H1 (cell line): ENCODE measurements around the gene CBY2. TPM values are rescaled to one million over a fixed set of nuclear protein-coding genes. Genes with fewer than 3 reads are reported as not detected.

ENCODE experiments used
- CTCF ChIA-PET: fragments of 300-600 bp; sonication (Branson Sonifier 250); formaldehyde crosslinking; loops from one replicate; lab custom pipeline; 2021; ENCODE audit not compliant: partially characterized antibody; lab: Charles Lee
- POLR2A ChIA-PET: fragments of 300-600 bp; sonication (Branson Sonifier 250); formaldehyde crosslinking; loops from one replicate; lab custom pipeline; 2021; ENCODE audit warnings: inconsistent platforms; ENCODE audit not compliant: partially characterized antibody; lab: Charles Lee
- DNase-seq, 2 experiments: peaks; one replicate each; pipeline versions ENCODE4 v3.0.0 to v3.0.0-alpha.2; 2010 to 2022; ENCODE audit warnings: low spot score in 2 of 2, low read depth in 1 of 2, mixed read lengths in 1 of 2
- FAIRE-seq: peaks from 2 replicates; lab custom pipeline; 2011; peaks lifted over from hg19 to GRCh38; lab: Jason Lieb, UNC
- H2AFZ ChIP-seq: 2 replicates; pipeline ENCODE4 v1.8.1; 2012; ENCODE audit warnings: low read length, inconsistent platforms
- H2AK5ac ChIP-seq: 2 replicates; pipeline ENCODE4 v1.6.1; 2013; ENCODE audit warnings: low read depth, low read length
- H2BK120ac ChIP-seq: replicated peaks from 2 replicates; pipeline ENCODE3; 2013; ENCODE audit warnings: low read depth, low read length, inconsistent platforms
- H2BK12ac ChIP-seq: 2 replicates; pipeline ENCODE4 v1.6.1; 2013; ENCODE audit warnings: low read depth, low read length
- H2BK15ac ChIP-seq: 2 replicates; pipeline ENCODE4 v1.6.1; 2013; ENCODE audit warnings: low read length
- H2BK20ac ChIP-seq: 2 replicates; pipeline ENCODE4 v1.6.1; 2013; ENCODE audit warnings: low read length
- H2BK5ac ChIP-seq: 2 replicates; pipeline ENCODE4 v1.6.1; 2013; ENCODE audit warnings: low read depth, low read length
- H3K14ac ChIP-seq: 2 replicates; pipeline ENCODE4 v1.6.1; 2013; ENCODE audit warnings: inconsistent platforms; ENCODE audit not compliant: insufficient read length
- H3K18ac ChIP-seq: 2 replicates; pipeline ENCODE4 v1.6.1; 2013; ENCODE audit warnings: low read length; ENCODE audit errors: extremely low read depth
- H3K23ac ChIP-seq: 2 replicates; pipeline ENCODE4 v1.6.1; 2013; ENCODE audit warnings: inconsistent platforms; ENCODE audit not compliant: insufficient read length
- H3K23me2 ChIP-seq: 2 replicates; pipeline ENCODE4 v1.6.1; 2013; ENCODE audit warnings: low read depth, low read length
- H3K27ac ChIP-seq: 2 replicates; pipeline ENCODE4 v1.6.1; 2011; ENCODE audit warnings: low read depth, low read length, inconsistent platforms
- H3K27me3 ChIP-seq, 4 experiments: replicated peaks in 1 of 4; 1 replicate in 1 of 4; 2 replicates in 3 of 4; pipeline versions ENCODE4 v1.6.1 to v1.8.1; 2011 to 2013; ENCODE audit warnings: low read length in 3 of 4, mild to moderate bottlenecking in 3 of 4, inconsistent platforms in 2 of 4, mixed read lengths in 2 of 4, moderate library complexity in 1 of 4; ENCODE audit not compliant: control insufficient read depth in 3 of 4, insufficient read depth in 3 of 4; ENCODE audit errors: extremely low read depth in 1 of 4
- H3K36me3 ChIP-seq, 4 experiments: 2 replicates each; pipeline versions ENCODE4 v1.6.1 to v1.8.1; 2011 to 2013; ENCODE audit warnings: mild to moderate bottlenecking in 4 of 4, low read length in 3 of 4, moderate library complexity in 2 of 4, control low read depth in 1 of 4, inconsistent platforms in 1 of 4; ENCODE audit not compliant: insufficient read depth in 4 of 4, control insufficient read depth in 2 of 4
- H3K4ac ChIP-seq: replicated peaks from 2 replicates; pipeline ENCODE3; 2013; ENCODE audit warnings: low read length, low read depth, mixed read lengths, inconsistent platforms; ENCODE audit not compliant: insufficient read length
- H3K4me1 ChIP-seq, 4 experiments: replicated peaks in 1 of 4; 1 replicate in 1 of 4; 2 replicates in 3 of 4; pipeline versions ENCODE4 v1.6.1 to v1.8.1; 2011 to 2013; ENCODE audit warnings: low read length in 3 of 4, inconsistent platforms in 2 of 4, mixed read lengths in 1 of 4; ENCODE audit not compliant: insufficient read depth in 4 of 4, control insufficient read depth in 3 of 4
- H3K4me2 ChIP-seq, 2 experiments: 2 replicates each; pipeline versions ENCODE4 v1.6.1 to v1.8.1; 2011 to 2013; ENCODE audit warnings: low read depth in 2 of 2, low read length in 2 of 2, control low read depth in 1 of 2, inconsistent platforms in 1 of 2, mild to moderate bottlenecking in 1 of 2; ENCODE audit not compliant: insufficient read depth in 1 of 2
- H3K4me3 ChIP-seq, 4 experiments: fragments of 200-600, 300-600 bp in 1 of 4; sonication (generic), shearing (Covaris generic), sonication (Bioruptor Twin) in 1 of 4; 2 replicates each; pipeline versions ENCODE4 v1.5.1 to v1.8.1; 2011 to 2016; ENCODE audit warnings: low read length in 4 of 4, low read depth in 3 of 4, control low read depth in 2 of 4, inconsistent platforms in 2 of 4, mild to moderate bottlenecking in 2 of 4, mixed read lengths in 1 of 4, moderate library complexity in 1 of 4; ENCODE audit not compliant: insufficient read depth in 2 of 4; ENCODE audit errors: extremely low read depth in 1 of 4
- H3K56ac ChIP-seq: replicated peaks from 2 replicates; pipeline ENCODE3; 2013; ENCODE audit warnings: low read depth, mild to moderate bottlenecking, mixed read lengths, low read length, inconsistent platforms; ENCODE audit not compliant: insufficient read length
- H3K79me1 ChIP-seq: 2 replicates; pipeline ENCODE4 v1.6.1; 2013; ENCODE audit warnings: low read depth, low read length, control low read depth
- H3K79me2 ChIP-seq, 2 experiments: 2 replicates each; pipeline versions ENCODE4 v1.6.1 to v1.8.1; 2012 to 2013; ENCODE audit warnings: low read length in 2 of 2, mild to moderate bottlenecking in 2 of 2, inconsistent platforms in 1 of 2; ENCODE audit not compliant: insufficient read depth in 2 of 2, control insufficient read depth in 1 of 2
- H3K9ac ChIP-seq, 4 experiments: replicated peaks in 1 of 4; 1 replicate in 1 of 4; 2 replicates in 3 of 4; pipeline versions ENCODE4 v1.6.1 to v1.8.1; 2011 to 2013; ENCODE audit warnings: low read depth in 3 of 4, low read length in 3 of 4, control low read depth in 2 of 4, mild to moderate bottlenecking in 2 of 4, moderate library complexity in 2 of 4, inconsistent platforms in 1 of 4; ENCODE audit errors: extremely low read depth in 1 of 4
- H3K9me3 ChIP-seq, 2 experiments: 2 replicates each; pipeline versions ENCODE4 v1.6.1 to v1.8.1; 2012 to 2013; ENCODE audit warnings: mild to moderate bottlenecking in 2 of 2, moderate library complexity in 2 of 2, control low read depth in 1 of 2, inconsistent platforms in 1 of 2, low read depth in 1 of 2, low read length in 1 of 2, mixed read lengths in 1 of 2; ENCODE audit not compliant: insufficient read depth in 2 of 2
- H4K20me1 ChIP-seq, 2 experiments: replicated peaks in 1 of 2; 2 replicates each; pipeline versions ENCODE3 to v1.8.1; 2011 to 2013; ENCODE audit warnings: inconsistent platforms in 2 of 2, low read length in 2 of 2, mild to moderate bottlenecking in 1 of 2; ENCODE audit not compliant: insufficient read depth in 2 of 2, control insufficient read depth in 1 of 2
- H4K5ac ChIP-seq: 2 replicates; pipeline ENCODE4 v1.6.1; 2013; ENCODE audit warnings: low read length, low read depth, mixed read lengths, inconsistent platforms; ENCODE audit not compliant: insufficient read length
- H4K8ac ChIP-seq: 2 replicates; pipeline ENCODE4 v1.8.0; 2013; ENCODE audit warnings: mild to moderate bottlenecking, moderate library complexity, low read length, inconsistent platforms; ENCODE audit not compliant: insufficient read depth; ENCODE audit errors: extremely low read depth
- H4K91ac ChIP-seq: replicated peaks from 2 replicates; pipeline ENCODE3; 2013; ENCODE audit warnings: low read length, mixed read lengths, inconsistent platforms; ENCODE audit not compliant: insufficient read length
- CTBP2 ChIP-seq: IDR thresholded peaks from 2 replicates; pipeline ENCODE4 v1.7.0; 2011; ENCODE audit warnings: borderline replicate concordance, mild to moderate bottlenecking, moderate library complexity, mixed read lengths, low read length; ENCODE audit not compliant: insufficient read depth, insufficient read length
- EP300 ChIP-seq, 2 experiments: IDR thresholded peaks; 1 replicate in 1 of 2; 2 replicates in 1 of 2; pipeline ENCODE4 v1.6.1; 2011 to 2012; ENCODE audit warnings: low read depth in 2 of 2, low read length in 2 of 2, mild to moderate bottlenecking in 2 of 2, borderline replicate concordance in 1 of 2, inconsistent platforms in 1 of 2, moderate library complexity in 1 of 2
- FOSL1 ChIP-seq: IDR thresholded peaks from 2 replicates; pipeline ENCODE4 v1.6.1; 2011; ENCODE audit warnings: mild to moderate bottlenecking, low read depth, low read length, moderate library complexity; ENCODE audit not compliant: insufficient read depth
- GTF2F1 ChIP-seq: IDR thresholded peaks from 2 replicates; pipeline ENCODE4 v1.6.1; 2012; ENCODE audit warnings: low read depth, low read length, improper control_type of control experiment, borderline replicate concordance
- KDM5A ChIP-seq: fragments of 200-600 bp; IDR thresholded peaks from 2 replicates; pipeline ENCODE4 v1.7.1; 2012; ENCODE audit warnings: mild to moderate bottlenecking, low read length, inconsistent platforms, mixed read lengths
- NANOG ChIP-seq: IDR thresholded peaks from 2 replicates; pipeline ENCODE4 v1.6.1; 2011; ENCODE audit warnings: low read length, low read depth, mild to moderate bottlenecking, inconsistent platforms; ENCODE audit not compliant: insufficient read depth, poor library complexity, severe bottlenecking
- POLR2AphosphoS5 ChIP-seq: IDR thresholded peaks from 2 replicates; pipeline ENCODE4 v1.6.1; 2011; ENCODE audit warnings: low read depth, low read length
- TAF7 ChIP-seq: optimal IDR thresholded peaks from 2 replicates; pipeline ENCODE3; 2011; ENCODE audit warnings: low read depth, mild to moderate bottlenecking, inconsistent platforms, low read length, moderate library complexity, borderline replicate concordance
- WGBS, 2 experiments: shearing (Covaris generic) in 1 of 2; methylation state at CpG; one replicate each; pipeline versions ENCODE4 v1.1.6 to v1.1.7; 2013 to 2015; ENCODE audit warnings: low lambda C conversion rate in 2 of 2, mixed read lengths in 2 of 2, inconsistent platforms in 1 of 2, low coverage in 1 of 2, missing lambda C conversion rate in 1 of 2; ENCODE audit not compliant: insufficient replicate concordance in 2 of 2, insufficient coverage in 1 of 2, insufficient read length in 1 of 2; ENCODE audit errors: extremely low coverage in 1 of 2, missing lambda C conversion rate in 1 of 2; 5-methylcytosine and 5-hydroxymethylcytosine counted together
- polyA plus RNA-seq, 7 experiments: library from polyadenylated mRNA; depleted of rRNA in 3 of 7; stranded (reverse) in 5 of 7; unstranded in 2 of 7; fragments of >200 nt in 5 of 7; fragments of 200-250 nt in 2 of 7; gene quantifications; 1 replicate in 5 of 7; 2 replicates in 1 of 7; 4 replicates in 1 of 7; pipeline versions ENCODE4 v1.2.1 to v1.2.3, GENCODE V29; 2011 to 2013; ENCODE audit warnings: missing spikeins in 2 of 7, mixed read lengths in 2 of 7
- total RNA-seq: library from RNA; stranded (reverse); fragmentation: NEBNext Ultra II Directional; extraction: Animal tissue kit (Norgen Biotek cat#: 25700); gene quantifications from 2 replicates; pipeline ENCODE4 v1.2.1, GENCODE V29; 2021

CBY2 gene
- total and polyA plus RNA-seq, 2 of the 8 experiments (the other 6 are each of a cell fraction or from before 2014, with no cell fraction given), result not detected

DNA sequence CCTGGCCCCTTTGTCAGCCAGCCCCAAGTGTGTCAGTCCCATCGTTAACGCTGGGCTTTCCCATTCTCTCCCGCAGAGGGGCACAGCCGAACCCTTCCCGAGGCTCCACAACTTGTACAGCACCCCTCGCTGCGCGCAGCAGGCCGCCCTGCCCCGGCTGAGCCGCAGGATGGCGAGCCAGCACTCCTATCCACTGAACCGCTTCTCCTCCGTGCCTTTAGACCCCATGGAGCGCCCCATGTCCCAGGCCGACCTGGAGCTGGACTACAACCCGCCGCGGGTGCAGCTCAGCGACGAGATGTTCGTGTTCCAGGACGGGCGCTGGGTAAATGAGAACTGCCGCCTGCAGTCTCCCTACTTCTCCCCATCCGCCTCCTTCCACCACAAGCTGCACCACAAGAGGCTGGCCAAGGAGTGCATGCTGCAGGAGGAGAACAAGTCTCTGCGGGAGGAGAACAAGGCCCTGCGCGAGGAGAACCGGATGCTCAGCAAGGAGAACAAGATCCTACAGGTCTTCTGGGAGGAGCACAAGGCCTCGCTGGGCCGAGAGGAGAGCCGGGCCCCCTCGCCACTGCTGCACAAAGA is 11.1 kb downstream of the CBY2 start:
- FAIRE-seq (no peak), DNase-seq (no peak)
- Histone ChIP-seq H3K27me3 (no peaks in the 10 kb centered on the region), H2BK20ac (no peak overlapping the region), H3K23me2 (no peaks in the 10 kb centered on the region), H2BK120ac (no peak overlapping the region), H3K14ac (no peak overlapping the region), H2AFZ (0 out of 2 replicates have a peak overlapping the region, but pooled peaks have one; percentile 46), H3K27ac (no peak overlapping the region), H3K36me3 (no peaks in the 10 kb centered on the region), H4K20me1 (no peaks in the 10 kb centered on the region), H4K91ac (no peak overlapping the region), H3K56ac (no peak overlapping the region), H2BK12ac (no peak overlapping the region), H3K18ac (no peak overlapping the region), H2BK15ac (no peak overlapping the region), H2BK5ac (no peak overlapping the region), H3K4me2 (no peak overlapping the region), H3K9ac (no peak overlapping the region), H2AK5ac (no peak overlapping the region), H3K4me1 (no peaks in the 10 kb centered on the region), H3K79me2 (no peaks in the 10 kb centered on the region), H4K5ac (no peak overlapping the region), H4K8ac (peak overlapping the region; percentile 58; the same call in 1 of the 2 replicates), H3K79me1 (no peaks in the 10 kb centered on the region; the same call in 1 of the 2 replicates), H3K4me3 (no peak overlapping the region), H3K4ac (no peak overlapping the region), H3K9me3 (no peaks in the 10 kb centered on the region), H3K23ac (no peak overlapping the region)
- TF ChIP-seq CTBP2 (no peak), EP300 (IDR thresholded peaks at IDR 0.05; ENCODE audit: borderline replicate concordance in 1 of 2, low read depth in 2 of 2, low read length in 2 of 2) (no peak), POLR2AphosphoS5 (no peak), FOSL1 (no peak), GTF2F1 (no peak), NANOG (no peak), KDM5A (no peak), TAF7 (no peak)
- 93% methylated on average over 31 of the region's 34 CpGs; no CpG with 5 or more reads in 1 of the 2 experiments for WGBS, 2 experiments
- ChIA-PET CTCF (interaction anchor here (0.9 to 1.8 kb wide), 4 partner anchors 14 to 131 kb away, joined by 3 to 7 read pairs (median 4); no protein-coding TSS in a partner anchor), POLR2A (no interaction called here)
